Measurements from ENCODE around the gene ACO2. TPM values are rescaled to one million over a fixed set of nuclear protein-coding genes. Genes with fewer than 3 reads are reported as not detected.

The ACO2 gene
- total and polyA plus RNA-seq, 2 of the 8 experiments (the other 6 are each of a cell fraction or from before 2014, with no cell fraction given): 52.8 to 75.4 TPM

GRCh38 chr22:41505511-41506220 lies 36.7 kb downstream of the ACO2 start:
- Histone ChIP-seq H3K9ac (replicated peaks in 1 of 4; ENCODE audit: extremely low read depth in 1 of 4, low read depth in 3 of 4, low read length in 3 of 4) (no peak overlapping the region), H3K56ac (replicated peaks; ENCODE audit: insufficient read length, low read depth, low read length) (no peak overlapping the region), H3K79me1 (ENCODE audit: low read depth, low read length) (no peaks in the 10 kb centered on the region; the same call in none of the 2 replicates), H2AFZ (ENCODE audit: low read length) (no peak overlapping the region), H3K23ac (ENCODE audit: insufficient read length) (no peak overlapping the region), H3K27me3 (replicated peaks in 1 of 4; ENCODE audit: control insufficient read depth in 3 of 4, extremely low read depth in 1 of 4, insufficient read depth in 3 of 4, low read length in 3 of 4) (no peaks in the 10 kb centered on the region), H2BK12ac (ENCODE audit: low read depth, low read length) (no peak overlapping the region), H2BK120ac (replicated peaks; ENCODE audit: low read depth, low read length) (no peak overlapping the region), H2AK5ac (ENCODE audit: low read depth, low read length) (no peak overlapping the region), H3K4ac (replicated peaks; ENCODE audit: insufficient read length, low read depth, low read length) (no peak overlapping the region), H2BK15ac (ENCODE audit: low read length) (no peak overlapping the region), H3K18ac (ENCODE audit: extremely low read depth, low read length) (no peak overlapping the region), H3K9me3 (ENCODE audit: insufficient read depth in 2 of 2, low read depth in 1 of 2, low read length in 1 of 2) (no peaks in the 10 kb centered on the region), H2BK5ac (ENCODE audit: low read depth, low read length) (no peak overlapping the region), H3K79me2 (ENCODE audit: control insufficient read depth in 1 of 2, insufficient read depth in 2 of 2, low read length in 2 of 2) (peaks cover 0 to 5% of the 10 kb centered on the region in 2 experiments; a peak in 1 of 4 replicates), H2BK20ac (ENCODE audit: low read length) (no peak overlapping the region), H3K4me2 (ENCODE audit: insufficient read depth in 1 of 2, low read depth in 2 of 2, low read length in 2 of 2) (no peak overlapping the region), H4K91ac (replicated peaks; ENCODE audit: insufficient read length, low read length) (no peak overlapping the region), H3K14ac (ENCODE audit: insufficient read length) (no peak overlapping the region), H3K4me3 (ENCODE audit: extremely low read depth in 1 of 4, insufficient read depth in 2 of 4, low read depth in 3 of 4, low read length in 4 of 4) (no peak overlapping the region), H3K27ac (ENCODE audit: low read depth, low read length) (no peak overlapping the region), H4K20me1 (replicated peaks in 1 of 2; ENCODE audit: control insufficient read depth in 1 of 2, insufficient read depth in 2 of 2, low read length in 2 of 2) (peaks cover 0 to 8% of the 10 kb centered on the region in 2 experiments), H3K4me1 (replicated peaks in 1 of 4; ENCODE audit: control insufficient read depth in 3 of 4, insufficient read depth in 4 of 4, low read length in 3 of 4) (no peaks in the 10 kb centered on the region), H4K8ac (ENCODE audit: extremely low read depth, insufficient read depth, low read length) (no peak overlapping the region), H4K5ac (ENCODE audit: insufficient read length, low read depth, low read length) (no peak overlapping the region), H3K23me2 (ENCODE audit: low read depth, low read length) (no peaks in the 10 kb centered on the region), H3K36me3 (ENCODE audit: control insufficient read depth in 2 of 4, insufficient read depth in 4 of 4, low read length in 3 of 4) (peaks cover 0 to 10% (median 4%) of the 10 kb centered on the region in 4 experiments; a peak in 5 of 8 replicates)
- DNase-seq (ENCODE audit: low read depth in 1 of 2, low spot score in 2 of 2): no peak
- ChIA-PET POLR2A (ENCODE audit: partially characterized antibody) (interaction anchor here (0.8 to 3.7 kb wide), 5 partner anchors 12 to 60 kb away, joined by 3 to 16 read pairs (median 5); partner anchors contain the start of genes ACO2, PHF5A and TOB2), CTCF (ENCODE audit: partially characterized antibody) (interaction anchor here (0.8 to 17.6 kb wide), 9 partner anchors 9 to 95 kb away, joined by 3 to 218 read pairs (median 5); no protein-coding TSS in a partner anchor)
- 96% methylated on average over 10 of the region's 10 CpGs; no CpG with 5 or more reads in 1 of the 2 experiments for WGBS, 2 experiments (ENCODE audit: extremely low coverage in 1 of 2, insufficient coverage in 1 of 2, insufficient read length in 1 of 2, insufficient replicate concordance in 2 of 2, low coverage in 1 of 2, low lambda C conversion rate in 2 of 2, missing lambda C conversion rate in 1 of 2)
- no peak for FAIRE-seq
- TF ChIP-seq NANOG (IDR thresholded peaks at IDR 0.05; ENCODE audit: insufficient read depth, low read depth, low read length, poor library complexity, severe bottlenecking): no peak
- no peak for TF ChIP-seq SP2 (IDR thresholded peaks at IDR 0.05; ENCODE audit: low read length)

All from H1 (cell line).